Measurements from ENCODE around the gene PIP4K2C.
A peak's percentile ranks its signal among the peaks of the same experiment; 100 is the strongest.

The PIP4K2C gene

GRCh38 chr12:57621497-57622292 is 30.7 kb downstream of the PIP4K2C start:
- DNase-seq (ENCODE audit: low spot score), result peak; percentile 47

DNA sequence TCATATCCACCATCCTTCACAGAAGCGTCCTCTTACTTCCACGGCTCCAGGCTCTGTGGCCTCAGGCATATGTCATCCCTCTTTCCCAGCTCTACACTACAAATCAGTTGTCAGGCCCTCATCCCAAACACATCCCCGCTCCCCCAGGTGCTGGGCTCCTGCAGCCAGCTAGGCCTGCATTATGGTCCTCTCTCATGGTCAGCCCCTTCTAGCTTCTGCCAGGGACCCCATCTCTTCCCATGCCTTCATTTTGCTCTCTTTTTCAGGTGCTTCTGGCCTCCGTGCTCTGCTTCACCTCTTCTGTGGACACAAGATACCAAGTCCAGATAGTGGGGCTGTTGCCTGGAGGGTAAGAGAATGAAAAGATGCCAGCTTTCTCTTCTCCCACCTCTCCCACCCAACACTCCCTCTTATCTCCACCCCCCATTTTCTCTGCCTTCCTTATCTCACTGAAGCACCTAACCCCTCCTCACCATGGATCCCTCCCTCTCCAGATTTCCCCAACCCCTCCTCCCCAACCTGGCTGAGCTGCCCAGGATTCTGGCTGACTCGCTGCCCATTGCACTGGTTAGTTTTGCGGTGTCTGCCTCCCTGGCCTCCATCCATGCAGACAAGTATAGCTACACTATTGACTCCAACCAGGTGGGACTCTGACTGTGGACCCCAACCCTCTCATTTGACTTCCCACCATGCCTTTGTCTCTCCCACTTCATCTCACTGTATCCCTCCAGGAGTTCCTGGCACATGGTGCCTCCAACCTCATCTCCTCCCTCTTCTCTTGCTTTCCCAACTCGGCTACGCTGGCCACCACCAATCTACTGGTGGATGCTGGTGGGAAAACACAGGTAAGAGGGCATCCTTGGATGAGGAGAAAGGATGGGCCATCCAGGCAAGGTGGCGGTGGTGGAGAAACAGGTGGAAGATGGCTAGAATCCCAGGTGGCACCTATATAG is 31.6 kb downstream of the PIP4K2C start:
- DNase-seq (ENCODE audit: low spot score), result no peak

DNA sequence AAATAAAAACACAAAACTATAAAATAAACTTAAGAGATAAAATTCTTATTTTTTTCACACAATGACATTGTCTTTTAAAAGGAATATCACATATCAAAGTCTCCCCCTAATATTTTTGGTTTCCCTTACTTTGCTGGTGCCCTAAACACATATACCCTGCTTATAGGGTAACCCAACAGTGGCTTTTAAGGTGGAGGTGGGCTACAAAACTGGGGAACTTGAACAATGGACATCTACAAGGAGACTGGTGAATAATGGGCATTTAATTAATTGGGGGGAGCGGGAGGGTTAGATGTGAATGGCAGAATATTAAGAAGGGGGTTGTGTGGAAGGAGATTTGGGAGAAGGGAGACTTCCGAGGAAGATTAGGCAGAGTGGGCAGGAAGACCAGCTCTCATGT is 32.4 kb downstream of the PIP4K2C start:
- DNase-seq (ENCODE audit: low spot score), result no peak

DNA sequence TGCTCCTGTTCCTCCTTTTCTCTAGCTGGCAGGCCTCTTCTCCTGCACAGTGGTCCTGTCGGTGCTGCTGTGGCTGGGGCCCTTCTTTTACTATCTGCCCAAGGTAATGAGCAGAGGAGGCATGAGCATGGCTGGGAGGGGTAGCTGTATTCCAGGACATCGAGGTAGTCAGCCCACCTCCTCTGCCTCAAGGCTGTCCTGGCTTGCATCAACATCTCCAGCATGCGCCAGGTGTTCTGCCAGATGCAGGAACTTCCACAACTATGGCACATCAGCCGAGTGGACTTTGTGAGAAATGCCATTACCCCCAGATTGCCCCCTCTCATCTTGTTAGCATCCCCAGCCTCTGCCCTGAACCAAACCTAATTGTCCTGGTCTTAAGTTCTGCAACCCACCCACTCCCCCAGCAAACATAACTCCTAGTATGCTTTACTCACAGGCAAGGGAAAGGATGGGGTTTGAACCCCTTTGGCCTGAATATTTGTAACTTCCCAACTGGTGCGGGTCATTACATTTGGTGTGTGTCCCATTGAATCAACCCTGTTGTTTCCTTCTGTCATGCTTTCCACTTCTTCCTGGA is 32.9 kb downstream of the PIP4K2C start:
- DNase-seq (ENCODE audit: low spot score), result no peak

DNA sequence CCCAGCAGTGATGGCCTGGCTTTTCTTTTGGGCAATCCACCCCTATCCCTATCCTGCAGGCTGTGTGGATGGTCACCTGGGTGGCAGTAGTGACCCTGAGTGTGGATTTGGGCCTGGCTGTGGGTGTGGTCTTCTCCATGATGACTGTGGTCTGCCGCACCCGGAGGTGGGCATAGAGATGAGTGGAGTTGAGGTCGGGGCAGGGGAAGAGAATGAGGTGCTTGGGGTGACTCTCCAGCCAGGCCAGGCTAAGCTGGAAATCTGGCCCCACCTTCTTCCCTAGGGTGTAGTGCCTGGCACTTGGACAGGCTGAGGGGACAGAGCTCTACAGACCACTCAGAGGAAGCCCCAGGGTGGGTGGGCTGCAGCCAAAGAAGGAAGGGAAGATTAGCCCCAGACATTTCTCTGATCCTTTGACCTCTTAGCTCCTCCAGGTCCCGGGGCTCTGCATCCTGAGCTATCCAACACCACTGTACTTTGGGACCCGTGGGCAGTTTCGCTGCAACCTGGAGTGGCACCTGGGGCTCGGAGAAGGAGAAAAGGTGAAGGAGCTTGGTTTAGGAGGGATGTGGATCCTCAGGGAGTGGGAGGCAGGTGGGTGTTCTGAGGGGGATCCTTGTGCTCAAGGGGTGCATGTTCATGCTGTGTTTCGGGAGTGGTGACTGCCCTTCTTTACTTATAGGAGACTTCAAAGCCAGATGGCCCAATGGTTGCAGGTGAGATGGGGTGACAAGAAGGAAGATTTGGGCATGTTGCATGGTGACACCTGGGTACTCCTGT is 33.6 kb downstream of the PIP4K2C start:
- DNase-seq (ENCODE audit: low spot score), result no peak

DNA sequence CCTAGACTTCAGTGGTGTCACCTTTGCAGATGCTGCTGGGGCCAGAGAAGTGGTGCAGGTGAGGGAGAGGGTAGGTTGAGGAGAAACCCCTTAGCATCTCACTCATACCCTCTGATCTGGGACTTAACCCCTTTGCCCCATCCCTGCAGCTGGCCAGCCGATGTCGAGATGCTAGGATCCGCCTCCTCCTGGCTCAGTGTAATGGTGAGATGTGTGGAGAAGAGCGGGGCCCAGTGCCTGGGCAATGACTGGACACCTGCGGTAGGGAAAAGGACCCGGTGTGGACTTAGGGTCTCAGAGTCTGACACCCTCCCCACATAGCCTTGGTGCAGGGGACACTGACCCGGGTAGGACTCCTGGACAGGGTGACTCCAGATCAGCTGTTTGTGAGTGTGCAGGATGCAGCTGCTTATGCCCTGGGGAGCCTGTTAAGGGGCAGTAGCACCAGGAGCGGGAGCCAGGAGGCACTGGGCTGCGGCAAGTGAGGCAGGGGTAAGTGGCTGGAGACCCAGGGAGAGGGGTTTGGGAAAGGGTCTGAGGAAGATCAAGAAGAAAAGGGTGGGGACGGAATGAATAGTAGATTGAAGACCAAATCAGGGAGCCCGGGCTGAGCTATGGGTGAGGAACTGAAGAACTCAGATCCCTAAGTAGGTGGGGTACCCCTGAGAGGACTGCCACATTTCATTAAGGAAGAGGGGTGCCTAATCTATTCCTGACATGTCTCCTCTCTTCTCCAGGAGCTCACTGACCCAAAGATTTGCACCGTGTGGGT is 34.5 kb downstream of the PIP4K2C start:
- no peak for DNase-seq (ENCODE audit: low spot score)

DNA sequence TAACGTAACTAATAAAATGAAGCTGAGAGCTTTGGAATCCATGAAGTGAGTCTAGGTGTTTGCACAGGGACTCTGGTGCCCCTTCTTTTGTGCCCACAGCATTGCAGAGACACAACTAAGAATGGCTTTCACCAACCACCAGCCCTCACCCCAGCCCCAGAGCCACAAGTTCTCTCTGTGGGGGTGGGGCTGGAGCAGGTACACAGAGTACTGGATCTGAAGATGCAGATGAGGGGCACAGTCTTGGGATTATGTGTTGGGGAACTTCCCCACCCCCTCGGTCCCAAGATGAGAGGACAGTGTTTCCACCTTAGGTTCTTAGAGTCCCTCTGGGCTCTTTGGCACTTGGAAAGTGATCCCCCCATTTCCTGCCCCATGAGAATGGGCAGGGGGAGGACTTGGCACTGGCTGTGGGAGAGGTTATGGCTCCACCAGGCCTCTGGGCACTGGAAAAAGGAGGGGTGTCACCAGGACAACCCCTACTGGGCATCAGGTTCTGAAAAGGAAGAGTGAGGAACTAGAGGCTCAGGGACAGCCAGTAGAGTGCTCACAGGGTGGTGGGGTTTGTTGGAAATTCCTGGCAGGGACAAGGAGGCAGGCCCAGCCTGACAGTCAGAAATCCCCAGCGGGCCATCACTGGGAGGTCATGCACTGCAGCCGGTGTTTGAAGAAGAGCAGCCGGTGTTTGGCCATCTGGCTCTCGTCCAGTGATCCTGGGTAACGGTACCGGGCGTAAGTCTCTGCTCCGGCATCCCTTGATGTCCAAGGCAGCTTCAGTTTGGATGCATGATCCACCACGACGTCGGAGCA is 35.3 kb downstream of the PIP4K2C start:
- DNase-seq (ENCODE audit: low spot score), result no peak

- DNase-seq (ENCODE audit: low spot score), result no peak
These were observed 36.0 kb downstream of the PIP4K2C start for GRCh38 chr12:57626921-57627445.

- DNase-seq (ENCODE audit: low spot score), result no peak
These were observed 36.7 kb downstream of the PIP4K2C start for GRCh38 chr12:57627501-57628279.

- no peak for DNase-seq (ENCODE audit: low spot score)
These were observed 37.5 kb downstream of the PIP4K2C start for GRCh38 chr12:57628280-57629191.

DNA sequence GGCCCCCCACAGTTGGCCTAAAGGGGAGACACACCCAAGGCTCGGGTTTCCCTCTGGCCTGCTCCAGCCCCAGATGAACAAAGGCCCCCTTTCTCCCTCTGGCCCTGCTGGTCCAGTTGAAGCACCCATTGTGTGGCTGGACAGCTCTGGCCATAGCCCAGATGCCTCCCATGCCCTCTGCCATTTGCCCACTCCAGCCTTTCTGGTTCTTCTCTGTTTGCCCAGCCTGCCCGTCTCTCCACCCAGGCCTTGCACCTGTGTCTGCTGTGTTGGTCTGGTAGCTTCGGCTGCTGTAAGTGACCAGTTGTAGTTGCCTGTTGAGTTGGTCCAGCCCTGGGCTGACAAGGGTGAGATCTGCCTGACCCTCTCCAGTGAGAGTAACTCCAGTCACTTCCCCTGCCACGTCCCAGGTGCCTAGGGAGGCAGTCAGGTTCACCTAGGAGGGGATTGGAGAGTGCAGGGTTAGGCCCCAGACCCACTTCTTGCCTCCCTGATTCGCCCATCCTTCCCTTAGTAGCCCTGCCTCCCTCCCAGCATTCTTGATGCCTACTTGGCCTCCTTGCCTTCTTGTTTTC is 39.0 kb downstream of the PIP4K2C start:
- DNase-seq (ENCODE audit: low spot score), result no peak

GRCh38 chr12:57630891-57631433 is 40.0 kb downstream of the PIP4K2C start:
- DNase-seq (ENCODE audit: low spot score), result no peak

- DNase-seq (ENCODE audit: low spot score), result no peak
These were observed 40.6 kb downstream of the PIP4K2C start for GRCh38 chr12:57631566-57632072.

GRCh38 chr12:57632073-57632957 is 41.3 kb downstream of the PIP4K2C start:
- DNase-seq (ENCODE audit: low spot score), result no peak

DNA sequence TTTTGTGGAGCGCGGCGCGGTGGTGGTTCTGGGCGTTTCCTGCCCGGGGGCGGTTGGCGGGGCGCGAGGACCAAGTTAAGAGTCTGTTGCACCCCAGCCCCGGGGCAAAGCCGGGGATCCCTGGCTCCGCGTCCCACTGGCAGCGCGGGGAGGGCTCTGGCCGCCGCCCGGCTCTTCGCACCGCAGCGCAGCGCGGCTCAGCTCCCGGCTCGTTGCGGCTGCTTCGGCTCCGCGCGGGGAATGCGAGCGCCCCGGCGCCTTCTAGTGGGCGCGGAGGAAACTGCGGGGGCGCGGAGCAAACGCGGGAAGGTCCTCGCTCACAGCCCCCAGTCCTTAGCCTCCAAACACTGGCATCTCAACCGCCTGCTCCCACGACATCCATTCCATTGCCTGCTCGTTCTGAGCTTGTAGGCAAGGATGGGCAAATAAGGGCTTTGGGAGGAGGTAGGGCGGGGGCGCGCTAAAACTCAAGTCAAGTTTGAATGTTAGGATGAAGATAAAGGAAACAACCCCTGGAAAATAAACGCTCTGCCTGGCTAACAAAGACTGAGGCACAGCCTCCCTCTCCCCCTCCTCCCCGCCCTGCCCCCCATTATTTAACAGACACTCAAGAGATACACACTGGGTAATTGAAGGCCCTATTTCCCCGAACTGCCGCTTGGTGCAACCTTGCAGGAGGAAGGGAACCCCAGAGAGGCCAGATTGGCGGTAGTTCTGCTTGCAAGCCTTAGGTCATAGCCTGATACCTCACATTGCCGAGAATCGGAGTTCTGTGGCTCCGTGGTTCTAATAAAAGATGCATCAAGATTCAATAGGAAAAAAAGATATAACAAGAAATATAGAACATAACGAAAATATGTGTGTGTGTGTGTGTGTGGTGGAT is 42.2 kb downstream of the PIP4K2C start, which contains the start of gene B4GALNT1:
Gene B4GALNT1, minus strand, starts transcription at position 244 of the 883 bp plus-strand sequence. CDS start 1,069 bp downstream, outside the sequence.
- peak; percentile 52 for DNase-seq (ENCODE audit: low spot score)

Measured in CD4-positive, alpha-beta T cell treated with Interleukin-6 at 100 ng/mL for 8 hours (primary cell).